ENCODE measurements around the gene NFATC1. TPM values are rescaled to one million over a fixed set of nuclear protein-coding genes. Genes with fewer than 3 reads are reported as not detected.

NFATC1 gene
- polyA plus RNA-seq, 2 of the 4 experiments (the other 2 are of a cell fraction), result 0.52 to 1.7 TPM

GRCh38 chr18:79471597-79471996 lies 75.9 kb downstream of the NFATC1 start (continued):
- TF ChIP-seq HMGXB4 (CRISPR knock-in tag; IDR thresholded peaks at IDR 0.05; ENCODE audit: borderline replicate concordance) (no peak), EHF (CRISPR knock-in tag; IDR thresholded peaks at IDR 0.05) (no peak), ELK1 (IDR thresholded peaks at IDR 0.05; ENCODE audit: low read depth, low read length) (no peak), FOSL2 (IDR thresholded peaks at IDR 0.05) (no peak), FOSL2 (CRISPR knock-in tag; IDR thresholded peaks at IDR 0.05) (no peak), EHMT2 (IDR thresholded peaks at IDR 0.05; ENCODE audit: low read depth) (no peak), KDM1A (IDR thresholded peaks at IDR 0.05; ENCODE audit: low read depth) (no peak), ZC3H11A (IDR thresholded peaks at IDR 0.05) (no peak), POLR2AphosphoS2 (conservative IDR thresholded peaks at IDR 0.05; ENCODE audit: low read length) (no peak)

- ChIA-PET POLR2A (no interaction called here), CTCF (no interaction called here)
- DNase-seq (ENCODE audit: low read depth in 1 of 2, low spot score in 1 of 2) (no peak), ATAC-seq (no peak), FAIRE-seq (no peak)
- WGBS (ENCODE audit: missing lambda C conversion rate), result 88% methylated on average over 9 of the region's 10 CpGs
- TF ChIP-seq HOXB5 (CRISPR knock-in tag; IDR thresholded peaks at IDR 0.05) (no peak), ELK1 (IDR thresholded peaks at IDR 0.05; ENCODE audit: low read depth, low read length) (no peak), BCL3 (IDR thresholded peaks at IDR 0.05) (no peak), NR3C1 (IDR thresholded peaks at IDR 0.05) (no peak), RCOR1 (IDR thresholded peaks at IDR 0.05; ENCODE audit: low read depth, low read length) (no peak), HOXA7 (CRISPR knock-in tag; IDR thresholded peaks at IDR 0.05) (no peak)
- Histone ChIP-seq H3K4me1 (no peaks in the 10 kb centered on the region), H3K4me2 (no peak overlapping the region), H3K27ac (no peak overlapping the region), H3K4me3 (no peak overlapping the region), H3K9me3 (no peaks in the 10 kb centered on the region)
Measured at GRCh38 chr18:79472176-79472575, 76.4 kb downstream of the NFATC1 start.

GRCh38 chr18:79472946-79473345 lies 77.2 kb downstream of the NFATC1 start:
- ChIA-PET CTCF (no interaction called here), POLR2A (no interaction called here)
- Histone ChIP-seq H3K27ac (no peak overlapping the region), H3K4me1 (no peaks in the 10 kb centered on the region), H3K4me2 (no peak overlapping the region), H3K4me3 (no peak overlapping the region), H3K9me3 (no peaks in the 10 kb centered on the region)
- 87% methylated on average over 9 of the region's 13 CpGs for WGBS (ENCODE audit: missing lambda C conversion rate)
- ATAC-seq, result no peak
- no peak for FAIRE-seq
- TF ChIP-seq CTCF (IDR thresholded peaks at IDR 0.05), result no peak
- TF ChIP-seq PBX3 (IDR thresholded peaks at IDR 0.05), result no peak
- TF ChIP-seq RNF2 (IDR thresholded peaks at IDR 0.05; ENCODE audit: borderline replicate concordance, low read depth), result no peak
- TF ChIP-seq KDM5A (IDR thresholded peaks at IDR 0.05), result no peak
- no peak for TF ChIP-seq ZNF302 (CRISPR knock-in tag; IDR thresholded peaks at IDR 0.05)
- no peak for TF ChIP-seq MAX (IDR thresholded peaks at IDR 0.05)
- no peak for TF ChIP-seq BHLHE40 (IDR thresholded peaks at IDR 0.05; ENCODE audit: low read depth, low read length)
- no peak for TF ChIP-seq FOXS1 (CRISPR knock-in tag; IDR thresholded peaks at IDR 0.05)
- no peak for TF ChIP-seq EP300 (IDR thresholded peaks at IDR 0.05)
- no peak for TF ChIP-seq HDAC2 (IDR thresholded peaks at IDR 0.05)
- no peak for TF ChIP-seq CBX2 (IDR thresholded peaks at IDR 0.05; ENCODE audit: borderline replicate concordance, low read depth)
- no peak for TF ChIP-seq CHD4 (IDR thresholded peaks at IDR 0.05; ENCODE audit: borderline replicate concordance)
- TF ChIP-seq NR3C1 (IDR thresholded peaks at IDR 0.05), result no peak
- no peak for TF ChIP-seq ESRRA (IDR thresholded peaks at IDR 0.05; ENCODE audit: borderline replicate concordance, low read length)
- no peak for DNase-seq (ENCODE audit: low read depth in 1 of 2, low spot score in 1 of 2)
